Neuronal stem cell (in vitro differentiated cells): Measurements from ENCODE around the gene HIVEP2.

Experiments
- DNase-seq: peaks from one replicate; pipeline ENCODE4 v3.0.0-alpha.2; 2013; ENCODE audit warnings: low spot score
- H2AFZ ChIP-seq: one replicate; pipeline ENCODE4 v1.6.1; 2013; ENCODE audit warnings: mild to moderate bottlenecking, low read length, inconsistent platforms
- H2AK5ac ChIP-seq: 2 replicates; pipeline ENCODE4 v1.6.1; 2013; ENCODE audit warnings: low read depth, mild to moderate bottlenecking, inconsistent platforms, low read length, moderate library complexity, mixed read lengths
- H2BK120ac ChIP-seq: 2 replicates; pipeline ENCODE4 v1.6.1; 2013; ENCODE audit warnings: low read depth, mild to moderate bottlenecking, inconsistent platforms, low read length, moderate library complexity, mixed read lengths
- H2BK12ac ChIP-seq: one replicate; pipeline ENCODE4 v1.6.1; 2013; ENCODE audit warnings: low read length, inconsistent platforms
- H2BK15ac ChIP-seq: 2 replicates; pipeline ENCODE4 v1.6.1; 2013; ENCODE audit warnings: mild to moderate bottlenecking, low read length, inconsistent platforms, mixed read lengths
- H2BK5ac ChIP-seq: one replicate; pipeline ENCODE4 v1.6.1; 2013; ENCODE audit warnings: inconsistent platforms, mild to moderate bottlenecking, low read length, moderate library complexity
- H3K14ac ChIP-seq: one replicate; pipeline ENCODE4 v1.6.1; 2013; ENCODE audit warnings: low read length, inconsistent platforms
- H3K18ac ChIP-seq: 2 replicates; pipeline ENCODE4 v1.6.1; 2013; ENCODE audit warnings: low read length, inconsistent platforms
- H3K23ac ChIP-seq: 2 replicates; pipeline ENCODE4 v1.6.1; 2013; ENCODE audit warnings: low read depth, mild to moderate bottlenecking, mixed read lengths, low read length, inconsistent platforms; ENCODE audit not compliant: poor library complexity
- H3K27ac ChIP-seq: replicated peaks from 3 replicates; pipeline ENCODE4 v1.5.1; 2013; ENCODE audit warnings: low read length, inconsistent platforms
- H3K27me3 ChIP-seq, 3 experiments: 2 replicates each; pipeline ENCODE4 v1.6.1; 2013; ENCODE audit warnings: low read length in 3 of 3, mild to moderate bottlenecking in 2 of 3, inconsistent platforms in 1 of 3, low read depth in 1 of 3, mixed read lengths in 1 of 3, moderate library complexity in 1 of 3; ENCODE audit not compliant: control insufficient read depth in 3 of 3, insufficient read depth in 3 of 3
- H3K36me3 ChIP-seq, 2 donors: replicated peaks in 1 of 2; 2 replicates each; pipeline ENCODE4 v1.6.1; 2013; ENCODE audit warnings: low read length in 2 of 2; ENCODE audit not compliant: control insufficient read depth in 2 of 2, insufficient read depth in 2 of 2
- H3K4ac ChIP-seq: 2 replicates; pipeline ENCODE4 v1.6.1; 2013; ENCODE audit warnings: inconsistent platforms, mild to moderate bottlenecking, low read length, moderate library complexity
- H3K4me1 ChIP-seq, 2 donors: 1 replicate in 1 of 2; 2 replicates in 1 of 2; pipeline ENCODE4 v1.6.1; 2013; ENCODE audit warnings: low read length in 2 of 2, low read depth in 1 of 2; ENCODE audit not compliant: control insufficient read depth in 2 of 2, insufficient read depth in 1 of 2
- H3K4me2 ChIP-seq: one replicate; pipeline ENCODE4 v1.6.1; 2013; ENCODE audit warnings: mild to moderate bottlenecking, low read length, inconsistent platforms; ENCODE audit not compliant: insufficient read depth, poor library complexity, severe bottlenecking
- H3K4me3 ChIP-seq, 2 donors: 2 replicates each; pipeline ENCODE4 v1.5.1; 2013; ENCODE audit warnings: low read length in 2 of 2, mild to moderate bottlenecking in 2 of 2, inconsistent platforms in 1 of 2, moderate library complexity in 1 of 2
- H3K79me1 ChIP-seq: one replicate; pipeline ENCODE4 v1.6.1; 2013; ENCODE audit warnings: low read depth, mild to moderate bottlenecking, inconsistent platforms, low read length, moderate library complexity
- H3K9ac ChIP-seq: one replicate; pipeline ENCODE4 v1.6.1; 2013; ENCODE audit warnings: mild to moderate bottlenecking, low read depth, low read length, inconsistent platforms; ENCODE audit not compliant: poor library complexity
- H3K9me3 ChIP-seq, 2 donors: replicated peaks in 1 of 2; 2 replicates each; pipeline versions ENCODE3 to v1.6.1; 2013; ENCODE audit warnings: low read length in 2 of 2, mild to moderate bottlenecking in 2 of 2, inconsistent platforms in 1 of 2, low read depth in 1 of 2, mixed read lengths in 1 of 2, moderate library complexity in 1 of 2; ENCODE audit not compliant: control insufficient read depth in 2 of 2, insufficient read depth in 1 of 2
- H4K8ac ChIP-seq: one replicate; pipeline ENCODE4 v1.6.1; 2013; ENCODE audit warnings: low read depth, mild to moderate bottlenecking, inconsistent platforms, low read length, moderate library complexity
- H4K91ac ChIP-seq: one replicate; pipeline ENCODE4 v1.6.1; 2013; ENCODE audit warnings: low read length, low read depth, mild to moderate bottlenecking, inconsistent platforms; ENCODE audit not compliant: poor library complexity
- WGBS, 2 donors: extraction: QIAGEN DNeasy Blood & Tissue Kit; methylation state at CpG; one replicate each; pipeline ENCODE4 v1.1.7; 2013; ENCODE audit warnings: missing lambda C conversion rate in 2 of 2, mixed read lengths in 1 of 2; ENCODE audit not compliant: insufficient read length in 2 of 2, insufficient replicate concordance in 1 of 2; ENCODE audit errors: extremely low coverage in 2 of 2; 5-methylcytosine and 5-hydroxymethylcytosine counted together

HIVEP2 gene

GRCh38 chr6:142940487-142940886 is 4.5 kb downstream of the HIVEP2 start:
- no peak overlapping the region for H4K91ac ChIP-seq
- no peak overlapping the region for H3K23ac ChIP-seq
- no peak overlapping the region for H3K4me3 ChIP-seq
- no peak overlapping the region for H3K4me2 ChIP-seq
- H3K9me3 ChIP-seq, result no peaks in the 10 kb centered on the region
- H2BK5ac ChIP-seq, result no peak overlapping the region
- no CpG with 5 or more reads among the region's 3 CpGs for WGBS, 2 donors
- no peak overlapping the region for H3K14ac ChIP-seq
- H3K18ac ChIP-seq, result no peak overlapping the region
- H3K36me3 ChIP-seq, result no peaks in the 10 kb centered on the region
- H2BK12ac ChIP-seq, result no peak overlapping the region
- DNase-seq, result no peak
- H4K8ac ChIP-seq, result no peak overlapping the region
- H3K4me1 ChIP-seq, result peaks cover 3 to 4% of the 10 kb centered on the region in 2 donors
- H2AK5ac ChIP-seq, result no peak overlapping the region
- no peaks in the 10 kb centered on the region for H3K27me3 ChIP-seq
- no peak overlapping the region for H3K9ac ChIP-seq
- H2BK15ac ChIP-seq, result no peak overlapping the region
- H3K27ac ChIP-seq, result no peak overlapping the region
- H3K4ac ChIP-seq, result no peak overlapping the region
- no peak overlapping the region for H2AFZ ChIP-seq
- H3K79me1 ChIP-seq, result no peaks in the 10 kb centered on the region
- no peak overlapping the region for H2BK120ac ChIP-seq

- Histone ChIP-seq H3K18ac (no peak overlapping the region), H3K4me1 (peaks cover 0 to 3% of the 10 kb centered on the region in 2 donors), H3K27ac (no peak overlapping the region), H3K9ac (no peak overlapping the region), H3K4me3 (no peak overlapping the region), H3K79me1 (no peaks in the 10 kb centered on the region), H2AK5ac (no peak overlapping the region), H3K36me3 (no peaks in the 10 kb centered on the region), H3K4ac (no peak overlapping the region), H3K14ac (no peak overlapping the region), H4K8ac (no peak overlapping the region), H2BK120ac (no peak overlapping the region), H2AFZ (no peak overlapping the region), H3K27me3 (no peaks in the 10 kb centered on the region), H3K23ac (no peak overlapping the region), H2BK15ac (no peak overlapping the region), H2BK12ac (no peak overlapping the region), H2BK5ac (no peak overlapping the region), H3K4me2 (no peak overlapping the region), H3K9me3 (no peaks in the 10 kb centered on the region), H4K91ac (no peak overlapping the region)
- DNase-seq, result no peak
- no CpG with 5 or more reads among the region's 5 CpGs for WGBS, 2 donors
These were observed 6.5 kb downstream of the HIVEP2 start for GRCh38 chr6:142938510-142938909.

GRCh38 chr6:142937986-142938385 is 7.0 kb downstream of the HIVEP2 start:
- Histone ChIP-seq H2BK15ac (no peak overlapping the region), H2BK12ac (no peak overlapping the region), H3K4ac (no peak overlapping the region), H2BK5ac (no peak overlapping the region), H2AK5ac (no peak overlapping the region), H4K91ac (no peak overlapping the region), H3K4me1 (peaks cover 0 to 3% of the 10 kb centered on the region in 2 donors), H3K4me2 (no peak overlapping the region), H3K27ac (no peak overlapping the region), H3K9me3 (no peaks in the 10 kb centered on the region), H3K9ac (no peak overlapping the region), H4K8ac (no peak overlapping the region), H2AFZ (no peak overlapping the region), H3K27me3 (no peaks in the 10 kb centered on the region), H3K14ac (no peak overlapping the region), H3K36me3 (no peaks in the 10 kb centered on the region), H3K79me1 (no peaks in the 10 kb centered on the region), H3K4me3 (no peak overlapping the region), H3K23ac (no peak overlapping the region), H2BK120ac (no peak overlapping the region), H3K18ac (no peak overlapping the region)
- DNase-seq, result no peak
- no CpG with 5 or more reads among the region's 5 CpGs for WGBS, 2 donors

GRCh38 chr6:142935553-142936517 is 9.1 kb downstream of the HIVEP2 start:
- Histone ChIP-seq H4K8ac (no peak overlapping the region), H3K4me3 (no peak overlapping the region), H3K23ac (no peak overlapping the region), H2BK15ac (no peak overlapping the region), H3K27me3 (no peaks in the 10 kb centered on the region), H3K36me3 (no peaks in the 10 kb centered on the region), H2AK5ac (no peak overlapping the region), H3K14ac (no peak overlapping the region), H2BK5ac (no peak overlapping the region), H3K4me1 (no peaks in the 10 kb centered on the region), H2BK120ac (no peak overlapping the region), H3K79me1 (no peaks in the 10 kb centered on the region), H3K4me2 (no peak overlapping the region), H3K27ac (no peak overlapping the region), H3K18ac (no peak overlapping the region), H2AFZ (no peak overlapping the region), H3K9ac (no peak overlapping the region), H4K91ac (no peak overlapping the region), H2BK12ac (no peak overlapping the region), H3K9me3 (no peaks in the 10 kb centered on the region), H3K4ac (no peak overlapping the region)
- DNase-seq, result no peak
- WGBS, 2 donors, result no CpG with 5 or more reads among the region's 21 CpGs
